CD4-positive, alpha-beta T cell treated with Interleukin-6 at 100 ng/mL for 8 hours (primary cell): ENCODE measurements around the gene CYFIP1.

ENCODE experiments used
- DNase-seq: peaks from one replicate; pipeline ENCODE4 v3.0.0-alpha.2; 2020; ENCODE audit warnings: mixed read lengths, low spot score

The CYFIP1 gene

DNA sequence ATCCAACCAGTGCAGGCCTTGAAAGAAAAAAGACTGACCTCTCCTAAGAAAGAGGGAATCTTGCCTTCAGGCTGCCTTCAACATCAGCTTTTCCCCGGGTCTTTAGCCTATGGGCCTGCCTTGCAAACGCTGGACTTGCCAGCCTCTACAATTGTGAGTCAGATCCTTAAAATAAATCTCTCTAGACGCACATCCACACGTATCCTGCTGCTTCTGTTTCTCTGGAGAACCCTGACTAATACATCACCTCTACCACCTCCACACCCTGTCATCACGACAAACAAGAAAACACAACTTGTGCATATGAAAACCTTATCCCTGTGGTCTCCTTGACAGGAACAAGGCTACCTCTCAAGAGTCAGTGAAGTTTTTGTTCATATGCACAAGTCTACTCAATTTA is 11.8 kb downstream of the CYFIP1 start:
- no peak for DNase-seq

- DNase-seq = no peak
Observed at GRCh38 chr15:22967084-22967770, 12.9 kb downstream of the CYFIP1 start.

GRCh38 chr15:22966321-22967083 is 13.7 kb downstream of the CYFIP1 start:
- DNase-seq = no peak

- no peak for DNase-seq
Observed at GRCh38 chr15:22963641-22964040, 16.5 kb downstream of the CYFIP1 start.

GRCh38 chr15:22962611-22963010 is 17.6 kb downstream of the CYFIP1 start:
- DNase-seq = no peak

DNA sequence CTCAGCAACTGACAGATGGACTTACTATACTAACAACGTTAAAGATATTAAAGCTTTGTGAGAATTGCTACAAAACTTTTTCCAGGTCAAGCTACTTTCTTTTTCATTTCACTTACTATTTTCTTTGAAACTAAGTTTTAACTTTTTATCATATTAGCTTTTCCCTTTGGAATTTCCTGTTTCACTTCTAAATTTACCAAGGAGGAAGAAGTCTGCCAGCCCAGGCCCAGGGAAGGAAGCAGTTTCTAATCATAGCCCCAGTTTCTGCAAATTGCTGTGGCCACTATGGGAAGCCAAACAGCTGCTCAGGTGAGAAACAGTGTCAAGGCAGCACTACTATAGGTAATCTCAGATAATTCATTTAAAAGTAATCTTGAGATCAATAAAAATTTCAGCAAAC is 18.4 kb downstream of the CYFIP1 start:
- no peak for DNase-seq

- no peak for DNase-seq
Observed at GRCh38 chr15:22960556-22960955, 19.6 kb downstream of the CYFIP1 start.

GRCh38 chr15:22960126-22960525 is 20.0 kb downstream of the CYFIP1 start:
- DNase-seq = no peak

- no peak for DNase-seq
Observed at GRCh38 chr15:22959321-22960101, 20.7 kb downstream of the CYFIP1 start.

DNA sequence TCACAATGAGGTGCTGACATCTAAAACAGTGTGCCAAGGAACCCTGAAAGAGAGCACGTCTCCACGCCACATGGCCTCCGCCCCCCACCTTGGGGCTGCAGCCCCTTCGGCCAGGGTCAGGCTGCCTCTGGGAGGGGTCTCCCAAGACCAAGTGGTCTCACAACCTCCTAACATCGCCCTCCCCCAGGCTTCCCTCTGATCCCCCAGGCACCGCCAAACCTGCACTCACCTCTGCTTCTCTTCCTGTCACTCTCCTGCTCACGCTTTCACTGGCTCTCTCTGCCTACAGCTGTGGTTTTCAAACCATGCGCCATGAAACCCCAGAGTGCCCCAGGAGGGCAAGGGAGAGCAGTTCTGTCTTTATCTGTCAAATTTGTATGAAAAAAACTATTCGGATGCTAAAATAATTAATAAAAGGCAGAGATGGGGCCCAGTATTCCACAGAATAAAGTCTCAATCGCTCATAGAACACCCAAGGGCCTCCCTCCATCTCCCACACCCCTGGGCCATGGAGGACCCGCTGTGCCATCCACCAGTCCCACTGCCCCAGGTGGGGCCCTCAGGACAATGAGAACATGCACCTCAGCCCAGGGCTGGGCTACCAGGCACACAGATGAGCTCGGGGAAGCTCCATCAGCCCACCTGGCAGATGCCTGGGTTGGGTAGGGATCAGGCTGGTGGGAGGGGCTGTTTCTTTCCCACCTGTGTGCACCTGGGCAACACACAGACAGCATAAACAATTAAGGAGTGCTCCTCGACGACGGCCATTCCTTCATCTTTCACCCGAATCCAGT is 21.5 kb downstream of the CYFIP1 start:
- no peak for DNase-seq

- DNase-seq = no peak
Observed at GRCh38 chr15:22956978-22957260, 23.2 kb downstream of the CYFIP1 start.

DNA sequence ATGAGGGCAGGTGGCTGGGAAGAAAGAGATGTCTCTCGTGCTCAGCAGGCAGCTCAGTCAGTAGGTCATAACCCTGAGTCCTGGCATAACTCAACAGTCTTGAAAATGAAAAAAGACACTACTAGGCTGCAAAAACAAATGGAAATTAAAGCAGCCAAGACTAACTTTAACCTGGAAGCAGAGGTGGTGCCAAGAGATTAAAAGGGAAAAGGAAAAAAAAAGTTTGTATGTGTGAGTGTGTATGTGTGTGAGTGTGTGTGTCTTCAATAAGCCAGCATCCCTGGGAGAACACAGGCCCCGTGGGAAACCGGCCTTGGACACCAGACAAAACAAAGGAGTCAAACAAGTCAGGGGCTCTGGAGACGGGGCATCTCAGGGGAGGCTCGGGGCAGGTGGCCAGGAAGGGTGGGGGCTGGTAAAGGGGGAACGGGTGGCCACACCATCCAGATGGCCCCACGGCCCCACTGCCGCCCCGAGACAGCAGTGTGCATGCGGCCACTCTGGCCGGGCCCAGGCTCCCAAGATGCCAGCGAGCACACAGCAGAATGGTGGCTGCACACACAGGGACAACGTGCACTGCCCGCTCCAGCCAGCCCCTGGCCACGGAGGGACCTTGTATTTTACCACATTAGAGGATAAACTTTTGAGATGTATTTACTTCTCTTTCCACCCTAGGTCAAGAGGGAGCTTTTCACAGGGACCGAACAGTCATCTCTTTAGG is 23.8 kb downstream of the CYFIP1 start:
- no peak for DNase-seq

GRCh38 chr15:22955544-22956119 is 24.5 kb downstream of the CYFIP1 start:
- no peak for DNase-seq

DNA sequence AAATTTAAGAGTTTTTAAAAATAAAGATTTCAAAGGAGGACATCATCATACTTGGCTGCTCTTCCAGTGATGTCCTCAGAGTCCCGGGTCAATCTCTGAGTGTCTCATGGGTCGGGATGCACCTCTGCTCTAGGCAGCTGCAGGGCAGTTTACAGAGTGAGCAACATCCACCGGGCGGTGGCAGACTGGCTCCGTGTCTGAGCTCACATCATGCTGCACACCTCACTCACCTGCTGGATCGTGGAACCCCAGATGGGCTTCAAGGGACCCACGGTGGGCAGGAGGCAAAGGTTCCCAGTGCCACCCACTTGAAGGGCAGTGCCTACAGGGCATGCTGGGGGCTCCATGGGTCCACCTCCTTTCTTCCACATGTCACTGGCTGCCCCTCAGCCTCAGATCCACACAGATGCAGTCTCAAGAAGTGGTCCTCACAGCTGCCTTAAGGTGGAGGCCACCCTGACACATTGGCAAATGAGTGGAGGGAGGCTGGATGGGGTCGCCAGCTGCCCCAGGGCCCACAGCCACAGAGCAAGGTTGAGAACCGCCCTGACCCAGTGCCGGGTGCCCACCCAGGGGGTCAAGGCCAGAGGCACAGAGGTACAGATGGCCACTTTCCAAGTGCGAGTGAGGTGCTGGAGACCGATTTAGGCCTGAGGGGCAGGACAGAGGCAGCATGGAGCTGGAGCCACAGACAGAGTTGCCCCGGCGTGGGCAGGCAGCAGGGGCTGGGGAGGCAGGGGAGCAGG is 25.2 kb downstream of the CYFIP1 start:
- no peak for DNase-seq

- DNase-seq = no peak
Observed at GRCh38 chr15:22954326-22954725, 25.8 kb downstream of the CYFIP1 start.

- DNase-seq = no peak
Observed at GRCh38 chr15:22952796-22953579, 27.2 kb downstream of the CYFIP1 start.

GRCh38 chr15:22951381-22952280 is 28.5 kb downstream of the CYFIP1 start:
- DNase-seq = no peak

- no peak for DNase-seq
Observed at GRCh38 chr15:22951031-22951380, 29.2 kb downstream of the CYFIP1 start.
